Measurements from ENCODE around the gene PTGES2.

Gene PTGES2

GRCh38 chr9:128151309-128152132 lies 24.0 kb upstream of the PTGES2 start:
- Mint-ChIP-seq H3K27me3 (ENCODE audit: low read depth, poor library complexity) (peaks cover 13% of the 10 kb centered on the region), H3K27ac (peak overlapping the region; percentile 86), H3K36me3 (ENCODE audit: low read depth) (no peaks in the 10 kb centered on the region), H3K4me1 (peaks cover 46% of the 10 kb centered on the region), H3K9me3 (no peaks in the 10 kb centered on the region), H3K4me3 (no peak overlapping the region)
- TF ChIP-seq CTCF (IDR thresholded peaks at IDR 0.05): no peak
- DNase-seq: no peak

- Mint-ChIP-seq H3K27ac (peak overlapping the region; percentile 86), H3K9me3 (no peaks in the 10 kb centered on the region), H3K4me3 (no peak overlapping the region), H3K27me3 (ENCODE audit: low read depth, poor library complexity) (peaks cover 12% of the 10 kb centered on the region), H3K4me1 (peaks cover 47% of the 10 kb centered on the region), H3K36me3 (ENCODE audit: low read depth) (no peaks in the 10 kb centered on the region)
- TF ChIP-seq CTCF (IDR thresholded peaks at IDR 0.05): peak; percentile 11
- peak; percentile 28 for DNase-seq
These were observed 23.2 kb upstream of the PTGES2 start for GRCh38 chr9:128150594-128151308.

DNA sequence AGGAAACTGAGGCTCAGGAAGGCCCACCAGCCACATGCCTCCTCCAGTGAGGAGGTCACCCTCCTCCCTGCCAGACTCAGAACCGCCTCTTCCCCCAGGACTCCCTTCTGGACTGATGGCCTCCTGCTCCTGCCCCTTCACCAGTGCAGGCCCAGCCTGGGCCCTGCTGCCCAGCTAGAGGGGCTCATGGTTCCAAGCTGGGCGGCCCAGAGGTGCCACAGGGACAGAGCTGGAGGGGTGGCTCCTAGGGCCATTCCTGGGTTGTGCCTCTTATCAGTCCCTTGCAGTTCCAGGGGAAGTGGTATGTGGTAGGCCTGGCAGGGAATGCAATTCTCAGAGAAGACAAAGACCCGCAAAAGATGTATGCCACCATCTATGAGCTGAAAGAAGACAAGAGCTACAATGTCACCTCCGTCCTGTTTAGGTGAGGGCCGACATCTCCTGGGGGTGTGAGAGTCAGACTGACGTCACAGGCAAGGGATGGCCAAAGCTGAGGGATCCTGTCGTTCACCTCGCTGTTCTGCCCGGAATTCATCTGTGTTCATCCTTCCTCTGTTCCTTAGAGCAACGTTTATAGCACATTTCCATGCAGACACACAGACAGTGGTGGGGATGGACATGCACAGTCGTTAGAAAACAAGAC lies 22.5 kb upstream of the PTGES2 start:
- Mint-ChIP-seq H3K4me1 (peaks cover 48% of the 10 kb centered on the region), H3K36me3 (ENCODE audit: low read depth) (no peaks in the 10 kb centered on the region), H3K9me3 (no peaks in the 10 kb centered on the region), H3K27me3 (ENCODE audit: low read depth, poor library complexity) (peaks cover 9% of the 10 kb centered on the region), H3K27ac (no peak overlapping the region), H3K4me3 (no peak overlapping the region)
- DNase-seq: no peak
- no peak for TF ChIP-seq CTCF (IDR thresholded peaks at IDR 0.05)

- Mint-ChIP-seq H3K4me3 (no peak within 1 kb of the TSS), H3K9me3 (no peaks in the 10 kb centered on the region), H3K36me3 (ENCODE audit: low read depth) (no peaks in the 10 kb centered on the region), H3K27ac (no peak within 1 kb of the TSS), H3K4me1 (peaks cover 48% of the 10 kb centered on the region), H3K27me3 (ENCODE audit: low read depth, poor library complexity) (peaks cover 9% of the 10 kb centered on the region)
- no peak for TF ChIP-seq CTCF (IDR thresholded peaks at IDR 0.05)
- DNase-seq: no peak
These were observed 21.6 kb upstream of the PTGES2 start, which contains the start of gene LCN2 for GRCh38 chr9:128149001-128149701. TSS of gene LCN2 (plus strand) at chr9:128149453. CDS start at chr9:128149526, 73 bp downstream.

GRCh38 chr9:128148509-128149000 lies 21.0 kb upstream of the PTGES2 start:
- no peak for DNase-seq
- Mint-ChIP-seq H3K36me3 (ENCODE audit: low read depth) (no peaks in the 10 kb centered on the region), H3K4me3 (no peak overlapping the region), H3K27me3 (ENCODE audit: low read depth, poor library complexity) (peaks cover 9% of the 10 kb centered on the region), H3K9me3 (no peaks in the 10 kb centered on the region), H3K4me1 (peaks cover 50% of the 10 kb centered on the region), H3K27ac (no peak overlapping the region)
- no peak for TF ChIP-seq CTCF (IDR thresholded peaks at IDR 0.05)
